GM23248 (cell line): Measurements from ENCODE around the gene ZNF189. TPM values are rescaled to one million over a fixed set of nuclear protein-coding genes. Genes with fewer than 3 reads are reported as not detected.
A peak's percentile ranks its signal among the peaks of the same experiment; 100 is the strongest.

Experiments
- DNase-seq: peaks from one replicate; pipeline ENCODE4 v3.0.0-alpha.2; 2015
- H2AFZ ChIP-seq: fragments of 200-600 bp; sonication (generic); 2 replicates; pipeline ENCODE4 v1.6.1; 2016; ENCODE audit warnings: antibody characterized with exemption
- H3F3A ChIP-seq: fragments of 200-600 bp; sonication (generic); 2 replicates; pipeline ENCODE4 v1.6.1; 2016; ENCODE audit warnings: mild to moderate bottlenecking, antibody characterized with exemption, mixed run types; ENCODE audit not compliant: insufficient read depth
- H3K27ac ChIP-seq: fragments of 200-600 bp; sonication (generic); 2 replicates; pipeline ENCODE4 v1.5.1; 2016; ENCODE audit warnings: mild to moderate bottlenecking
- H3K27me3 ChIP-seq: fragments of 200-600 bp; sonication (generic); replicated peaks from 2 replicates; pipeline ENCODE4 v1.6.1; 2016; ENCODE audit warnings: mild to moderate bottlenecking; ENCODE audit not compliant: insufficient read depth
- H3K36me3 ChIP-seq: fragments of 200-600 bp; sonication (generic); 2 replicates; pipeline ENCODE4 v1.6.1; 2016; ENCODE audit warnings: low read depth, mild to moderate bottlenecking
- H3K4me1 ChIP-seq: fragments of 200-600 bp; sonication (generic); 2 replicates; pipeline ENCODE4 v1.6.1; 2016; ENCODE audit warnings: mild to moderate bottlenecking; ENCODE audit not compliant: insufficient read depth
- H3K4me2 ChIP-seq: fragments of 200-600 bp; sonication (generic); one replicate; pipeline ENCODE4 v1.6.1; 2016; ENCODE audit warnings: mild to moderate bottlenecking; ENCODE audit not compliant: unreplicated experiment
- H3K4me3 ChIP-seq: fragments of 200-600 bp; sonication (generic); 2 replicates; pipeline ENCODE4 v1.5.1; 2016; ENCODE audit warnings: mild to moderate bottlenecking
- H3K79me2 ChIP-seq: fragments of 200-600 bp; sonication (generic); 2 replicates; pipeline ENCODE4 v1.6.1; 2016; ENCODE audit warnings: mild to moderate bottlenecking; ENCODE audit not compliant: insufficient read depth
- H3K9ac ChIP-seq: fragments of 200-600 bp; sonication (generic); 2 replicates; pipeline ENCODE4 v1.6.1; 2016; ENCODE audit warnings: mild to moderate bottlenecking
- H3K9me2 ChIP-seq: fragments of 200-600 bp; sonication (generic); 2 replicates; pipeline ENCODE4 v1.6.1; 2016; ENCODE audit warnings: mixed run types, mild to moderate bottlenecking, moderate library complexity; ENCODE audit not compliant: insufficient read depth
- H3K9me3 ChIP-seq: fragments of 200-600 bp; sonication (generic); one replicate; pipeline ENCODE4 v1.6.1; 2017; ENCODE audit warnings: low read depth
- H4K20me1 ChIP-seq: fragments of 200-600 bp; sonication (generic); 2 replicates; pipeline ENCODE4 v1.6.0; 2016; ENCODE audit not compliant: insufficient read depth
- EZH2 ChIP-seq: fragments of 200-600 bp; sonication (generic); IDR thresholded peaks from 2 replicates; pipeline ENCODE4 v1.6.1; 2018; ENCODE audit warnings: antibody characterized with exemption, mild to moderate bottlenecking; ENCODE audit not compliant: insufficient read depth, poor library complexity, severe bottlenecking
- EZH2phosphoT487 ChIP-seq: fragments of 200-600 bp; sonication (generic); IDR thresholded peaks from 2 replicates; pipeline ENCODE4 v1.6.1; 2018; ENCODE audit warnings: antibody characterized with exemption, moderate library complexity, mild to moderate bottlenecking, low read depth; ENCODE audit not compliant: insufficient read depth
- WGBS, 2 experiments: methylation state at CpG; one replicate each; pipeline ENCODE4 v1.1.6; 2015 to 2017; ENCODE audit warnings: low lambda C conversion rate in 2 of 2, low coverage in 1 of 2; ENCODE audit errors: missing lambda C conversion rate in 2 of 2; 5-methylcytosine and 5-hydroxymethylcytosine counted together
- in situ Hi-C: fragments of 300-500 bp; cut with MboI; formaldehyde crosslinking; loops from 2 replicates; pipeline ENCODE4 v1.15.0; 2020
- polyA plus RNA-seq: library from polyadenylated mRNA; unstranded; fragments of >200 nt; fragmentation: Nextera tagmentation; extraction: Ambion mirVana; gene quantifications from 2 replicates; pipeline ENCODE4 v1.2.1, GENCODE V29; 2016
- total RNA-seq: library from RNA; depleted of rRNA; stranded (reverse); fragments of >200 nt; shearing (Covaris generic); gene quantifications from 2 replicates; pipeline ENCODE4 v1.2.3, GENCODE V29; 2014

The ZNF189 gene
- total and polyA plus RNA-seq, 2 experiments from 2014 or later: 7.0 to 10.2 TPM

DNA sequence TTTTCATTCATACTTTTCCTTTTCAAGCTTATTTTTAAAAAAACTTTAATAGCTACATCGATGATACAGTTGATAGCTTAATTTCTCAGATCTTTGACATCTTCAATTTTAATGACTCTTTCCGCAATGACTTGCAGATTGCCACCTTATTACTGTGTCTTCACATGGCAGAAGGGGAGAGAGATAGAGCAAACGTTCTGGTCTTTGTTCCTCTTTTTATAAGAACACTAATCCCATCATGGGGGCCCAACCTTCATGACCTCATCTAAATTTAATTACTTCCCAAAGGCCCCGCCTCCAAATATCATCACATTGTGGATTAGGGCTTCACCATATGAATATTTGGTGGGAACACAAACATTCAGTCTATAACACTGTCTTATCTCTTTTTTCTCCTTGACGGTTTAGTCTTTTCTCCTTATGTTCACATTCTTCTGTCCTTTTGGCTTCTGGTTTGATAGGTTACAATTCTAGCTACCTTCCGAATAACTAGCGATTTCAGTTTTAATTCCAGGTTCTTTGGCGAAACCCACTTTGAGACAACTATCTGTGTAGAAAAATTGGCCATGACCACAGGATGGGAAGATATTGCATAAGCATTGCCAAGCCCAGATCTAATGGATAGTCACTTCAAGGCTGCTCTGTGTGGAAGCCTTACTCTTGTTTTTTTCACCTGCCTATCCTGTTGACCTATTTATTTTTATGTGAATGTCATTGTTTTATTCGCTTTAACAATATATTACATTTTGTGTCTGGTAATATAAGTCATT is 5.0 kb downstream of the ZNF189 start:
- Histone ChIP-seq H3K27ac (no peak overlapping the region), H3K4me2 (no peak overlapping the region), H3K36me3 (peaks cover 80% of the 10 kb centered on the region), H3K79me2 (peaks cover 66% of the 10 kb centered on the region), H4K20me1 (no peaks in the 10 kb centered on the region), H3K4me3 (no peak overlapping the region), H3K9me2 (no peaks in the 10 kb centered on the region), H3K4me1 (peaks cover 13% of the 10 kb centered on the region), H3F3A (no peaks in the 10 kb centered on the region), H2AFZ (no peak overlapping the region), H3K27me3 (no peaks in the 10 kb centered on the region), H3K9me3 (peaks cover 9% of the 10 kb centered on the region), H3K9ac (no peak overlapping the region)
- 96 to 99% methylated on average over 9 of the region's 9 CpGs for WGBS, 2 experiments
- DNase-seq: no peak
- in situ Hi-C loops: no loop called here
- no peak for TF ChIP-seq EZH2
- no peak for TF ChIP-seq EZH2phosphoT487

DNA sequence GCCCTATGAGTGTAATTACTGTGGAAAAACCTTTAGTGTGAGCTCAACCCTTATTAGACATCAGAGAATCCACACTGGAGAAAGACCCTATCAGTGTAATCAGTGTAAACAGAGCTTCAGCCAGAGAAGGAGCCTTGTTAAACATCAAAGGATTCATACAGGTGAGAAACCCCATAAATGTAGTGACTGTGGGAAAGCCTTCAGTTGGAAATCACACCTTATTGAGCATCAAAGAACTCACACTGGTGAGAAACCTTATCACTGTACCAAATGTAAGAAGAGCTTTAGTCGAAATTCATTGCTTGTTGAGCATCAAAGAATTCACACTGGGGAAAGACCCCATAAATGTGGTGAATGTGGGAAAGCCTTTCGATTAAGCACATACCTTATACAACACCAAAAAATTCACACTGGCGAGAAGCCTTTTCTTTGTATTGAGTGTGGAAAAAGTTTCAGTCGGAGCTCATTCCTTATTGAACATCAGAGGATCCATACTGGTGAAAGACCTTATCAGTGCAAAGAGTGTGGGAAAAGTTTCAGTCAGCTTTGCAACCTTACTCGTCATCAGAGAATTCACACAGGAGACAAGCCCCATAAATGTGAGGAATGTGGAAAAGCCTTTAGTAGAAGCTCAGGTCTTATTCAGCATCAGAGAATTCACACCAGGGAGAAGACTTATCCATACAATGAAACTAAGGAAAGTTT is 9.9 kb downstream of the ZNF189 start:
- H3K4me2 ChIP-seq: no peak overlapping the region
- no peaks in the 10 kb centered on the region for H3K4me1 ChIP-seq
- H3K9me2 ChIP-seq: no peaks in the 10 kb centered on the region
- H4K20me1 ChIP-seq: no peaks in the 10 kb centered on the region
- 98 to 100% methylated on average over 5 of the region's 5 CpGs for WGBS, 2 experiments
- peaks cover 70% of the 10 kb centered on the region for H3K36me3 ChIP-seq
- no peak overlapping the region for H3K27ac ChIP-seq
- H3F3A ChIP-seq: no peaks in the 10 kb centered on the region; the same call in 1 of the 2 replicates
- H3K9ac ChIP-seq: no peak overlapping the region
- no peak overlapping the region for H3K4me3 ChIP-seq
- no peaks in the 10 kb centered on the region for H3K27me3 ChIP-seq
- H3K9me3 ChIP-seq: peaks cover 20% of the 10 kb centered on the region
- TF ChIP-seq EZH2 (no peak), EZH2phosphoT487 (no peak)
- in situ Hi-C loops: no loop called here
- DNase-seq: no peak
- no peak overlapping the region for H2AFZ ChIP-seq
- H3K79me2 ChIP-seq: peaks cover 18% of the 10 kb centered on the region

- in situ Hi-C loops: no loop called here
- 98% methylated on average over 4 of the region's 4 CpGs for WGBS, 2 experiments
These were observed 10.4 kb downstream of the ZNF189 start for GRCh38 chr9:101409079-101409477.

GRCh38 chr9:101414839-101415238 is 16.2 kb downstream of the ZNF189 start:
- H3K27me3 ChIP-seq: no peaks in the 10 kb centered on the region
- no peak overlapping the region for H2AFZ ChIP-seq
- TF ChIP-seq EZH2 (no peak), EZH2phosphoT487 (no peak)
- peaks cover 28% of the 10 kb centered on the region for H3F3A ChIP-seq
- H3K4me3 ChIP-seq: no peak overlapping the region
- peaks cover 6% of the 10 kb centered on the region for H3K9me3 ChIP-seq
- peaks cover 9% of the 10 kb centered on the region for H3K36me3 ChIP-seq
- H4K20me1 ChIP-seq: no peaks in the 10 kb centered on the region
- in situ Hi-C loops: no loop called here
- H3K4me2 ChIP-seq: no peak overlapping the region
- no peaks in the 10 kb centered on the region for H3K9me2 ChIP-seq
- no peaks in the 10 kb centered on the region for H3K79me2 ChIP-seq
- DNase-seq: no peak
- H3K9ac ChIP-seq: no peak overlapping the region
- peaks cover 5% of the 10 kb centered on the region; the same call in 1 of the 2 replicates for H3K4me1 ChIP-seq
- no peak overlapping the region for H3K27ac ChIP-seq

More at GRCh38 chr9:101409079-101409477, 10.4 kb downstream of the ZNF189 start:
- Histone ChIP-seq H3K36me3 (peaks cover 65% of the 10 kb centered on the region), H4K20me1 (no peaks in the 10 kb centered on the region), H3K4me3 (no peak overlapping the region), H2AFZ (no peak overlapping the region), H3K9ac (no peak overlapping the region), H3K4me2 (no peak overlapping the region), H3K27me3 (no peaks in the 10 kb centered on the region), H3F3A (no peaks in the 10 kb centered on the region; the same call in 1 of the 2 replicates), H3K9me2 (no peaks in the 10 kb centered on the region), H3K9me3 (peaks cover 20% of the 10 kb centered on the region), H3K4me1 (no peaks in the 10 kb centered on the region), H3K79me2 (0 out of 2 replicates have a peak, but pooled peaks cover 13% of the 10 kb centered on the region), H3K27ac (no peak overlapping the region)
- DNase-seq: peak; percentile 30
- TF ChIP-seq EZH2 (no peak), EZH2phosphoT487 (no peak)
